Esophagus muscularis mucosa (tissue), 3 donors: ENCODE results near the gene C1QTNF7.

ENCODE experiments used
- CTCF ChIP-seq, 3 experiments: fragments of 200-600 bp in 2 of 3; fragments of 450-650 bp in 1 of 3; sonication (generic) in 2 of 3; IDR thresholded peaks; one replicate each; pipeline ENCODE4 v1.5.1; 2017 to 2019; ENCODE audit warnings: antibody characterized with exemption in 3 of 3, mild to moderate bottlenecking in 2 of 3, moderate library complexity in 1 of 3
- POLR2A ChIP-seq: fragments of 450-650 bp; IDR thresholded peaks from one replicate; pipeline ENCODE4 v1.6.1; 2017; ENCODE audit warnings: antibody characterized with exemption, moderate library complexity, mild to moderate bottlenecking, low read depth

GRCh38 chr4:15493411-15493810, 65.6 kb downstream of the C1QTNF7 start:
- no peak for TF ChIP-seq CTCF (IDR thresholded peaks at IDR 0.05)
- TF ChIP-seq POLR2A, result no peak
